ENCODE data around the gene KCNMA1. TPM values are rescaled to one million over a fixed set of nuclear protein-coding genes. Genes with fewer than 3 reads are reported as not detected.

KCNMA1 gene
- total and polyA plus RNA-seq, 9 of the 15 experiments (the other 6 are each of a cell fraction or from before 2014, with no cell fraction given) = 0.01 to 0.95 (median 0.15) TPM; not detected in 4

DNA sequence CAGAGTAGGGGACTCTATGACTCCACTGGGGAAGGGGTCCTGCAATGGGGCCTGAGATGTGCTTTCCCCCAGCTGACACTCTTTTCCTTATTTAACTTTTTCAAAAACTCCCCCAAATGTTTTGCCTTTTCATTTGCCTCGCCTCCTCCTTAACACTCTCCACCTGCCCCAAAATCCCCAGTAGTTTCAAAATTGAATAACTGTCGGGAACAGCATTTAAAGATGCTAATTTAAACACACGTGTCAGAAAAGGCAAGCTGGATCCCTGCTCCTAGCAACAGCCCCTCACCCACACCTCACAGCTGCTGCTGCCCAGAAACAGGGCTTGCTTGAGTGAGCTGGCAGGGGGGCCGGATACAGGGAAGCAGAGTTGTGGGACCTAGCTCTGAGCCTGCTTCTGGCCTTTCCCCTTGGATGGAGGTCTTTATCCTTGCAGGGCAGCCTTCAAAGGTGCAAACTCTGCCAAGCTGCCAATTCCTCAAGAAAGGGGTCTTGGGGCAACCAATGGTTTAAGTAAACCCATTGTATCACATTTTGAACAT, 115.3 kb downstream of the KCNMA1 start (continued):
- TF ChIP-seq, protein P1, sequence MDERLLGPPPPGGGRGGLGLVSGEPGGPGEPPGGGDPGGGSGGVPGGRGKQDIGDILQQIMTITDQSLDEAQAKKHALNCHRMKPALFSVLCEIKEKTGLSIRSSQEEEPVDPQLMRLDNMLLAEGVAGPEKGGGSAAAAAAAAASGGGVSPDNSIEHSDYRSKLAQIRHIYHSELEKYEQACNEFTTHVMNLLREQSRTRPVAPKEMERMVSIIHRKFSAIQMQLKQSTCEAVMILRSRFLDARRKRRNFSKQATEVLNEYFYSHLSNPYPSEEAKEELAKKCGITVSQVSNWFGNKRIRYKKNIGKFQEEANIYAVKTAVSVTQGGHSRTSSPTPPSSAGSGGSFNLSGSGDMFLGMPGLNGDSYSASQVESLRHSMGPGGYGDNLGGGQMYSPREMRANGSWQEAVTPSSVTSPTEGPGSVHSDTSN (CRISPR knock-in tag; IDR thresholded peaks at IDR 0.05; ENCODE audit: low read depth) = no peak
- TF ChIP-seq, protein P1 (tag; conservative IDR thresholded peaks at IDR 0.05; ENCODE audit: low read depth) = no peak
- no peak for TF ChIP-seq LARP7 (IDR thresholded peaks at IDR 0.05)
- no peak for TF ChIP-seq ZNF764 (CRISPR knock-in tag; IDR thresholded peaks at IDR 0.05; ENCODE audit: low read depth)
- no peak for TF ChIP-seq SPI1 (IDR thresholded peaks at IDR 0.05; ENCODE audit: borderline replicate concordance, low read depth, low read length)

DNA sequence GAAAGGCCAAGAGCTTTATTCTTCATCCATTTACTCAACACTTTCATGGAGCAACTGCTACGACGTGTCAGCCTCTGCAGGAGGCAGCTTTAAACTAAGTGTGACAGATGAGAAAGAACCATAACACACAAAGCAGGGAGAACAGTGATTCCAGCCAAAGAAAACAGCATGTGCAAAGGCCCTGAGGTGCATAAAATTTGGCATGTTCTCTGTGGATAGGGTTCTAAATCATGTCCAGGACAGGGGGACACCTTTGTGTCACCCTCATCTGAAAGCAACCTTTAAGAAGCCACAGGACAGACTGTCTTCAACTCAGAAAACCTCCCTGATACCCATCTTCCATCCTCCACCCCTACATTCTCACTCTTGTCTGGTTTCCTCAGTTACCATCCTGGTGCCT, 116.6 kb downstream of the KCNMA1 start:
- Histone ChIP-seq H3K79me2 (ENCODE audit: control insufficient read depth, insufficient read depth, low read length) (no peaks in the 10 kb centered on the region), H3K4me2 (ENCODE audit: insufficient read depth, low read length) (no peak overlapping the region), H3K27me3 (ENCODE audit: control insufficient read depth in 2 of 2, insufficient read depth in 2 of 2, low read length in 2 of 2) (peaks cover 0 to 24% of the 10 kb centered on the region in 2 experiments; a peak in 2 of 5 replicates), H3K9ac (ENCODE audit: insufficient read depth in 1 of 2, low read depth in 2 of 2, low read length in 2 of 2) (no peak overlapping the region), H3K4me3 (no peak overlapping the region), H3K9me1 (ENCODE audit: control insufficient read depth, insufficient read depth, low read length) (no peaks in the 10 kb centered on the region), H3K36me3 (ENCODE audit: control insufficient read depth, insufficient read depth, low read length) (no peaks in the 10 kb centered on the region), H4K20me1 (replicated peaks; ENCODE audit: control insufficient read depth, insufficient read depth, low read length) (peaks cover 11% of the 10 kb centered on the region; the same call in 1 of the 2 replicates), H2AFZ (ENCODE audit: low read depth, low read length) (no peak overlapping the region), H3K27ac (ENCODE audit: extremely low read depth, low read depth, low read length) (no peak overlapping the region), H3K9me3 (replicated peaks; ENCODE audit: control insufficient read depth, insufficient read depth, low read depth, low read length) (no peaks in the 10 kb centered on the region), H3K4me1 (replicated peaks in 1 of 2; ENCODE audit: control insufficient read depth in 2 of 2, insufficient read depth in 2 of 2, low read length in 2 of 2) (no peaks in the 10 kb centered on the region)
- peak; percentile 83 for TF ChIP-seq RBM25 (IDR thresholded peaks at IDR 0.05; ENCODE audit: low read depth, low read length, severe bottlenecking)
- no peak for TF ChIP-seq NR2F6 (CRISPR knock-in tag; IDR thresholded peaks at IDR 0.05)
- no peak for DNase-seq (ENCODE audit: extremely low read depth in 1 of 4, low spot score in 3 of 4)
- BruUV-seq (replicated peaks) = no TSS peak
- 0% methylated on average over 2 of the region's 2 CpGs for WGBS (ENCODE audit: insufficient coverage, low coverage, missing lambda C conversion rate)
- ChIA-PET POLR2A (no interaction called here), CTCF (ENCODE audit: low intra/inter-chr PET ratio) (no interaction called here)
- intact Hi-C loops (cut with micrococcal nuclease) (no loop called here), in situ Hi-C loops (cut with MboI) (no loop called here)
- FAIRE-seq = no peak
- ATAC-seq = no peak
